ENCODE measurements around the gene FAM20C.

GRCh38 chr7:171364-171904, 20.9 kb upstream of the FAM20C start:
- TF ChIP-seq CTCF (IDR thresholded peaks at IDR 0.05) (no peak), POLR2AphosphoS5 (IDR thresholded peaks at IDR 0.05) (no peak)

Measured in upper lobe of left lung (tissue), 4 donors.